ENCODE measurements around the gene FAM234B.

The FAM234B gene

DNA sequence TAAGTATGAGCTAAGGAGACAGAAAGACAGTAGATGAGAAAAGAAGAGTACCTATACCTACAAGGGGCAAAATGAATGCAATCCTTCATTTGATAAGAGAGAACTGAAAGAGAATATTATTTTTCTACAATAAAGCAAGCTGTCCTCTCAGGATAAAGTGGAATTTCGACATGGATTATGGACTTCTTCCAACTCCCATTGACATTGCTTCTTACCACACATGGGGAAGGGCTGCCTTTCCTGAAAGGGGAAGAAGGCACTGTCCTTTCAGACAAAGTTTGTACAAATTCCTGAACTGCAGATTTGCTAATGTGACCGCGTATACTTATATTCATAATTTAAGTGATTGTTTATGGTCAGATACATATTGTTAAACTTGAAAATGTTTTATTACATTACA, 39.8 kb upstream of the FAM234B start:
- no peak overlapping the region for H3K4me2 ChIP-seq
- no peak overlapping the region for H2AFZ ChIP-seq (ENCODE audit: low read depth)
- H3K27ac ChIP-seq: no peak overlapping the region
- no peaks in the 10 kb centered on the region for H3K36me3 ChIP-seq (ENCODE audit: insufficient read depth)
- no peaks in the 10 kb centered on the region for H3K79me2 ChIP-seq (ENCODE audit: insufficient read depth, low read depth)
- H4K20me1 ChIP-seq (ENCODE audit: insufficient read depth): no peaks in the 10 kb centered on the region
- no peaks in the 10 kb centered on the region for H3K27me3 ChIP-seq (ENCODE audit: insufficient read depth, low read depth)
- no peak overlapping the region for H3K9ac ChIP-seq
- TF ChIP-seq, protein P1, sequence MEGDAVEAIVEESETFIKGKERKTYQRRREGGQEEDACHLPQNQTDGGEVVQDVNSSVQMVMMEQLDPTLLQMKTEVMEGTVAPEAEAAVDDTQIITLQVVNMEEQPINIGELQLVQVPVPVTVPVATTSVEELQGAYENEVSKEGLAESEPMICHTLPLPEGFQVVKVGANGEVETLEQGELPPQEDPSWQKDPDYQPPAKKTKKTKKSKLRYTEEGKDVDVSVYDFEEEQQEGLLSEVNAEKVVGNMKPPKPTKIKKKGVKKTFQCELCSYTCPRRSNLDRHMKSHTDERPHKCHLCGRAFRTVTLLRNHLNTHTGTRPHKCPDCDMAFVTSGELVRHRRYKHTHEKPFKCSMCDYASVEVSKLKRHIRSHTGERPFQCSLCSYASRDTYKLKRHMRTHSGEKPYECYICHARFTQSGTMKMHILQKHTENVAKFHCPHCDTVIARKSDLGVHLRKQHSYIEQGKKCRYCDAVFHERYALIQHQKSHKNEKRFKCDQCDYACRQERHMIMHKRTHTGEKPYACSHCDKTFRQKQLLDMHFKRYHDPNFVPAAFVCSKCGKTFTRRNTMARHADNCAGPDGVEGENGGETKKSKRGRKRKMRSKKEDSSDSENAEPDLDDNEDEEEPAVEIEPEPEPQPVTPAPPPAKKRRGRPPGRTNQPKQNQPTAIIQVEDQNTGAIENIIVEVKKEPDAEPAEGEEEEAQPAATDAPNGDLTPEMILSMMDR (conservative IDR thresholded peaks at IDR 0.05; ENCODE audit: low read depth, low read length): no peak
- H3K4me1 ChIP-seq (ENCODE audit: low read depth, poor library complexity, severe bottlenecking): no peaks in the 10 kb centered on the region
- no peak overlapping the region for H3K4me3 ChIP-seq (IDR thresholded peaks at IDR 0.05; ENCODE audit: insufficient read depth, low read depth, low read length)

DNA sequence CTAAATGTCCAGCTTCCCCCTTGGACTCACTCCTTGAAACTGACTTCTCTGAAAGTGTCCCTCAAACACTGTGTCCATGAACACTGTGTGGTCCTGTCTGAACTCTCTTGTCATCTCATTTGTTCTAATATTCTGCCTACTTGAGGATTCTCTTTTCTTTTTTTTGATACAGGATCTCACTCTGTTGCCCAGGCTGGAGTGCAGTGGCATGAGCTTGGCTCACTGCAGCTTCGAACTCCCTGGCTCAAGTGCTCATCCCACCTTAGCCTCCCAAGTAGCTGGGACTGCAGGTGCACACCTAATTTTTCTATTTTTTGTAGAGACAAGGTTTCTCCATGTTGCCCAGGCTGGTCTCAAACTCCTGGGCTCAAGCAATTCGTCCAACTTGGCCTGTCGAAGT, 39.2 kb upstream of the FAM234B start:
- Histone ChIP-seq H3K27me3 (ENCODE audit: insufficient read depth, low read depth) (no peaks in the 10 kb centered on the region), H3K27ac (no peak overlapping the region), H3K4me3 (IDR thresholded peaks at IDR 0.05; ENCODE audit: insufficient read depth, low read depth, low read length) (no peak overlapping the region), H3K79me2 (ENCODE audit: insufficient read depth, low read depth) (no peaks in the 10 kb centered on the region), H4K20me1 (ENCODE audit: insufficient read depth) (no peaks in the 10 kb centered on the region), H3K36me3 (ENCODE audit: insufficient read depth) (no peaks in the 10 kb centered on the region), H3K9ac (no peak overlapping the region), H3K4me1 (ENCODE audit: low read depth, poor library complexity, severe bottlenecking) (no peaks in the 10 kb centered on the region), H3K4me2 (no peak overlapping the region), H2AFZ (ENCODE audit: low read depth) (no peak overlapping the region)
- TF ChIP-seq, protein P1 (conservative IDR thresholded peaks at IDR 0.05; ENCODE audit: low read depth, low read length): no peak

DNA sequence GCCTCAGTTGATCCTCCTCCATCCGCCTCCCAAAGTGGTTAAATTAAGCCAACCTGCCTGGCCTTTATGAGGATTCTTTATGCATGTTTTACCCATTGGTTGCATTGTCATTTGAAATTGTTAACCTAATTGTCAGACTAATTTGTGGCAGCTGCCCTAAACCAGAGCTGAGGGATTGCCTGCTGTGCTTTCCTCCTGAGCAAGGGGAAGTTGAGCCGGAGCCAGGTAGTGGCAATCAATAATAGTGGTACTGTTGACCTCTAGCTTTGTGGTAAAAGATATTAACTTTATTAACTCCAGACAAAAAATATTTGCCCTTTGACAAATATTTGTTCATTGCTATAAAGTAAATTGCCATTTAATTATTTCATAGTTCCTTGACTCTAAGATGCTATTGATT, 38.5 kb upstream of the FAM234B start:
- H3K9ac ChIP-seq: no peak overlapping the region
- H4K20me1 ChIP-seq (ENCODE audit: insufficient read depth): no peaks in the 10 kb centered on the region
- no peaks in the 10 kb centered on the region for H3K79me2 ChIP-seq (ENCODE audit: insufficient read depth, low read depth)
- no peak overlapping the region for H2AFZ ChIP-seq (ENCODE audit: low read depth)
- H3K4me1 ChIP-seq (ENCODE audit: low read depth, poor library complexity, severe bottlenecking): no peaks in the 10 kb centered on the region
- no peak overlapping the region for H3K4me3 ChIP-seq (IDR thresholded peaks at IDR 0.05; ENCODE audit: insufficient read depth, low read depth, low read length)
- TF ChIP-seq, protein P1 (conservative IDR thresholded peaks at IDR 0.05; ENCODE audit: low read depth, low read length): no peak
- no peak overlapping the region for H3K27ac ChIP-seq
- H3K27me3 ChIP-seq (ENCODE audit: insufficient read depth, low read depth): no peaks in the 10 kb centered on the region
- no peaks in the 10 kb centered on the region for H3K36me3 ChIP-seq (ENCODE audit: insufficient read depth)
- H3K4me2 ChIP-seq: no peak overlapping the region

DNA sequence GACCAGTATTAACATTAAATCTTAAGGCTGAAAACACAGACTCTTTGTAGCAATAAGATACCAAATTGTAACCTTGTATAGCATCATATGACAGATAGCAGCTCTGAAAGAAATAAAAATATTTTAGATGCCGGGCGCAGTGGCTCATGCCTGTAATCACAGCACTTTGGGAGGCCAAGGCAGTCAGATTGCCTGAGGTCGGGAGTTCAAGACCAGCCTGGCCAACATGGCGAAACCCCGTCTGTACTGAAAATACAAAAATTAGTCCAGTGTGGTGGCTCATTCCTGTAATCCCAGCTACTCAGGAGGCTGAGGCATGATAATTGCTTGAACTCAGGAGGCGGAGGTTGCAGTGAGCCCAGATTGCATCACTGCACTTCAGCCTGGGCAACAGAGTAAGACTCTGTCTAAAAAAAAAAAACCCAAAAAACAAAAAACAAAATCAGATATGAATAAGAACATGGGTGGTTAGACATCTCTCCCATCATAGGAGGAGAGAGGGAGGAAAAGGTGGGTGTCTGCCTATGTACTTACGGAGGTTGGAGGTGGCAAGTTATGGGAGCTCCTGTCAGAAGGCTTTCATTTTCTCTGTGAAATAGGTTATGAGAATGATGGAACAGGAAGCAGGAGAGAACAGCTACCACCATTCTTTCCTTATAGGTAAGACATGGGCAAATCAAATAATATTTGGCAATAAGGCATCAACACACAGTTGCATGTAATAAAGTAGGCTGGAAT, 36.5 kb upstream of the FAM234B start:
- TF ChIP-seq, protein P1 (conservative IDR thresholded peaks at IDR 0.05; ENCODE audit: low read depth, low read length): no peak
- Histone ChIP-seq H2AFZ (ENCODE audit: low read depth) (no peak overlapping the region), H3K9ac (no peak overlapping the region)

More for the DNA sequence above, 36.5 kb upstream of the FAM234B start:
- no peaks in the 10 kb centered on the region for H3K27me3 ChIP-seq (ENCODE audit: insufficient read depth, low read depth)
- no peaks in the 10 kb centered on the region for H3K79me2 ChIP-seq (ENCODE audit: insufficient read depth, low read depth)
- H3K4me1 ChIP-seq (ENCODE audit: low read depth, poor library complexity, severe bottlenecking): no peaks in the 10 kb centered on the region
- no peaks in the 10 kb centered on the region for H4K20me1 ChIP-seq (ENCODE audit: insufficient read depth)
- H3K27ac ChIP-seq: no peak overlapping the region
- H3K4me2 ChIP-seq: no peak overlapping the region
- H3K4me3 ChIP-seq (IDR thresholded peaks at IDR 0.05; ENCODE audit: insufficient read depth, low read depth, low read length): no peak overlapping the region
- H3K36me3 ChIP-seq (ENCODE audit: insufficient read depth): no peaks in the 10 kb centered on the region
